GM18519 (cell line): ENCODE results near the gene P2RX3.

Experiments
- ATAC-seq: cut with Tn5 transposase; IDR thresholded peaks from one replicate; pipeline ENCODE4 v1.9.1; 2021; ENCODE audit warnings: mild to moderate bottlenecking, moderate library complexity; ENCODE audit not compliant: unreplicated experiment, low FRiP score

Gene P2RX3

DNA sequence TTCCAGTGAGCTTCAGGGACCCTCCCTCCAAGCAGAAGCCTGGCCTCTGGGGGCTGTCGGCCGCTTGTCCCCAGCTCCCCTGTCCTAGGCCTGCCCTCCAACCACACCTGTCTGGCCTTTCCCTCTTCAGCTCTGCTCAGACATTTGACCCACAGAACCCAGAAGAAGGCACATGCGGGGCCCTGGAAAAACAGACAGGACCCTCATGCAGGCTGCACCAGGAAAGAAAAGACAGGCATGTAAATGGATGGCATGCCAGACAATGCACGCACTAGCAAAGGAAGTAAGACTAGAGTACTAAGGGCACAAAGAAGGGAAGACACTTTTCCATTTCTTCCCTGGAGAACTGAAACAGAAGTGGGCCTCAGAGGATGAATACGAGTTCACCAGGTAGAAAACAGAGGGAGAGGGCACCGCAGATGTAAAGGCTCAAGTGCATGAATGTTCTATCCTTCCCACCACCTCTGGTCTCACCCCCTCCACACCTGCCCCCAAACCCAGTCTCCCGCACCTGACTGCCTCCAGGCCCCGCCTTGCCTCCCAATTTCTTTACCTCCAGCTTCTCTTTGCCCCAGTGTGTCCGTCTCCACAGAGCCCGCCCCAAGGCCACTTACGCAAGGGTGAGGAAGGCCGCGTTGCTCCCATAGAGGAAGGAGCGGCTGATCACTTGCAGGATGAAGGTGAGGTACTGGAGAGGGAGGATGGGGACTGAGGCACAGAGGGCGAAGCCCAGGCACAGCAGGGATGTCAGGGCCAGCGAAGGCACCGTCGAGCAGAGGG is 71.4 kb downstream of the P2RX3 start:
- ATAC-seq = no peak

DNA sequence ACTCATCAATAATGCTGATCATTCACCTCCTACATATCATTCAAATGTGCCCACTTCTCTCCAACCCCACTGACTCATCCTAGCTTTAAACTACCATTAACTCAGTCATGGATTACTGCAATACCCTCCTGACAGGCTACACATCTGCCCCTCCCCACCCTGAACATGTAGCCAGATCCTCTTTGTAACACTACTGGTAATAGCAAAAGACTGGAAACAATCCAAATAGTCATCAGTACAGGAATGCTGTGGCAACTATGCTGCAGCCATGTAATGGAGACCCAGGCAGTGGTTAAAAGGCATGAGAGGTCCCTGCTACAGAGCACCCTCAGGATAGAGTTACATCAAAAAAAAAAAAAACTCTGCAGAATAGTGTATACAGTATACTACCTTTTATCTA is 72.1 kb downstream of the P2RX3 start:
- no peak for ATAC-seq

DNA sequence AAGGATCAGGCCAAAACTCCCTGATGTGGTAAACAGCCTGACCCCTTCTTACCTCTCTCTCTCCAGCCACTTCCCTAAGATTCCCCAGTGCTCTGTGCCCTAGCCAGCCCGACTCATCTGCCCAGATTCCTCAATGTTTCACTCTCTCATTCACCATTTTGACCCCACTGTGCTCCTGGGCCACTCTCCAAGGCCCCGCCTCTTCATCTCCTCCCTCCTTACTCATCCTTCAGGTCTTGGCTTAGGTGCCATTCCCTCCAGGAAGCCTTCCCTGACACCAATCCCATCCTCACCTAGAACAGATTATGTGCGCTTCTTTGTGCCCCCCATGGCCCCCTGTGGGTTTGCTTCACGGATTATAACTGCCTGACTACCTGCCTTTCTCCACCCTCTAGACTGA is 75.5 kb downstream of the P2RX3 start:
- no peak for ATAC-seq

DNA sequence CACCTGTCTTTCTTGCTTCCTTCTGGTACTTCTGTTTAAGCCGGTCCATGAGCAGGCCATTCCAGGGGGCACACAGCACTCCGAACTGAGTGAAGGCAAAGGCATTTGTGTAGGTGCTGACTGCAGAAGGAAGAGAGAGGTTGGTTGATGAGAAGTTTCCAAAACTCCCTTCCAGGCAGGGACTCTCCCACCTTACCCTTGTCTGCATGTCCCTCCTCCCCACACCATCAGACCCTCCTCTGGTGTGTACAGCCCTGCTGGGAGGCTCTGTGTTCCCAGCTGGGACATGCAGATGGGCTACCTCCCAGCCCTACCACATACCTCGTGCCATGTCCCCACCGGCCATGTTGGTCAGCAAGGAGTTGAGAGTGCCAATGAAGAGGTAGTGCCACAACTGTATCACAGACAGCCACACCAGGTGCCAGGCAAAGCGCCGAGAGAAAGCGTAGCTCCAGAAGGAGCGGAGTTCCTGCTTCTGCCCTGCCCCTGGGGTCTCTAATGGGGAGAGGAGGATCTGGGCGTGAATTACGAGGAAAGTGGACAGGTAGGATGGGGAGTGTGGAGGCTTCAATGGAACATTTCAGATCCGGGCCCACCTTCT is 76.6 kb downstream of the P2RX3 start:
- no peak for ATAC-seq

DNA sequence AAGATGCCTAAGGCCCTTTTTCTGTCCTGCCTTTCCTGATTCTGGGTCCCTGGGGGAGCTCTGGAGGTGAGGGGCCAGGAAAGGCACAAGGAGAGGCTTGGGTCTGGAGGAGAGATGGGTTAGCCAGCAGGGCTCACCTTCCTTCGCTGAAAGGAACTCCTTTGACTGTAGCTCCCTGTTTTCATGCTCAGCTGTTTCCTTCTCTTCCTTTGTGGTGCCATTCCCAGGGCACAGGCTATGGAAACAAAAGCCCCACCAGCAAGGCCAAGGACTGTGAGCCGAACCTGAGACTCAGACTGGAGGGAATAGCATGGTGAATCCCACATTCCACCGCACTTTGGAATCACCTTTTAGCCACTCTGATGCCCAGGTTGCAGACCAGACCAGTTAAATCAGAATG is 78.3 kb downstream of the P2RX3 start:
- no peak for ATAC-seq

DNA sequence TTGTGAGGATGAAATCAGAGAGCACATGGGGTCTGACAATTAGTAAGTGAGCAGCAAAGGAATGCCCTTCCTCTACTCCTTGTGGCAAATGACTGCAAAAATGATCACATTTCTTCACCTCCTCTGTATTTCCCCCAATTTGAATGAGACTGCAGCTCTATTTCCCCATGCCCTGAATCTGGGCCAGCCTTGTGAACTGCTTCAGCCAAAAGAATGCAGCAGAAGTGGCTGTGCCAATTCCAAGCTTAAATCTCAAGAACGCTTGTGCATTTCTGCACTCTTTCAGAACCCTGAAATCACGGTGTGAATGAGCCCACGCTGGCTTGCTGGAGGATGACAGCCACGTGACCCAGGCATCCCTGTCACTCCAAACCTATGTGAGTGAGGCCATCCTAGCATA is 78.9 kb downstream of the P2RX3 start:
- ATAC-seq = no peak

DNA sequence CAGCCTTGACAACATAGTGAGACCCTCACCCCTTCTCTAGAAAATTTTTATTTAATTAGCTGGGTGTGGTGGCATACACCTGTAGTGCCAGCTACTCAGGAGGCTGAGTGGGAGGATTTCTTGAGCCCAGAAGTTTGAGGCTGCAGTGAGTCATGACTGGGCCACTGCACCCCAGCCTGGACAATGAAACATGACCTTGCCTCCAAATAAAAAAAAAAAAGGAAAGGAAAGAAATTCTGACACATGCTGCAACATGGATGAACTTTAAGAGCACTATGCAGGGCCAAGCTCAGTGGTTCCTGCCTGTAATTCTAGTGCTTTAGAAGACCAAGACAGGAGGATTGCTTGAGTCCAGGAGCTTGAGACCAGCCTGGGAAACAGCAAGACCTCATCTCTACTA is 80.0 kb downstream of the P2RX3 start:
- ATAC-seq = no peak

GRCh38 chr11:57419146-57419545 is 81.0 kb downstream of the P2RX3 start:
- no peak for ATAC-seq

DNA sequence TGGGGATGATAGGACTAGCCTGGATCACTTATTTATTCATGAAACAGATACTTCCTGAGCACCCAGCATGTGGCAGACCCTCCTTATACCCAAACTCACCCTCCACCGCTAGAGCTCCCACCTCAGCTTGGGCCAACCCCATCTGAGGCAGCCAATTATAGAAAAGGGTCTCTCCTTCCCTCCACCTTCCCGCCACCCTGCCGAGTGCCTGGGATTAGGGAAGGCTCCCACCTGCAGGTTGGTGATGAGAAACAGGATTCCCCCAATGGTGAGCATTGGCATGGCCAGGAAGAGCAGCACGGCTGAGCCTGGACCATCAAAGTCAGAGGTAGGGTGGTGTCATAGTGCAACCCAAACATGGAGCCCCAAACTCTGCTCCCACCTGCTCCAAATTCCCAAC is 82.9 kb downstream of the P2RX3 start:
- no peak for ATAC-seq

GRCh38 chr11:57421805-57422204 is 83.7 kb downstream of the P2RX3 start:
- no peak for ATAC-seq
